HCT116 (cell line): ENCODE data around the gene CDH23. TPM values are rescaled to one million over a fixed set of nuclear protein-coding genes. Genes with fewer than 3 reads are reported as not detected.

Experiments
- ATAC-seq: fragments of 200-7000 bp; cut with Tn5 transposase; 2 replicates; pipeline ENCODE4 v1.9.1; 2020; ENCODE audit warnings: mild to moderate bottlenecking, moderate library complexity
- BruUV-seq: library from RNA; stranded (reverse); fragments of 400-500 nt; replicated peaks from 2 replicates; lab custom pipeline; 2021; lab: Mats Ljungman, UMichigan
- CTCF ChIA-PET: fragments of 300-600 bp; sonication (Branson Sonifier 250); formaldehyde crosslinking; loops from one replicate; lab custom pipeline; 2021; ENCODE audit warnings: antibody characterized with exemption; lab: Charles Lee
- POLR2A ChIA-PET: fragments of 300-600, 350-600 bp; sonication (Branson Sonifier 250); formaldehyde crosslinking; loops from one replicate; lab custom pipeline; 2021; ENCODE audit warnings: antibody characterized with exemption; lab: Charles Lee
- RAD21 ChIA-PET, 2 experiments: fragments of 300-600 bp; sonication (Branson Sonifier 250); formaldehyde crosslinking; loops; one replicate each; lab custom pipeline; 2023; ENCODE audit warnings: low total read pairs in 2 of 2; ENCODE audit not compliant: uncharacterized antibody in 2 of 2, unreplicated experiment in 2 of 2, low non-redundant PET in 1 of 2; lab: Charles Lee
- DNase-seq: peaks from one replicate; pipeline ENCODE4 v3.0.0-alpha.2; 2010; ENCODE audit warnings: low read depth, low spot score
- H2AFZ ChIP-seq: fragments of 200-600 bp; shearing (Covaris generic), sonication (generic); 2 replicates; pipeline ENCODE4 v1.6.1; 2017; ENCODE audit warnings: low read depth, mixed run types, mixed read lengths, antibody characterized with exemption, low read length; ENCODE audit not compliant: poor library complexity, severe bottlenecking
- H3K27ac ChIP-seq: 2 replicates; pipeline ENCODE4 v1.5.1; 2012; ENCODE audit warnings: low read depth, low read length
- H3K27me3 ChIP-seq: fragments of 200-600 bp; sonication (generic); 2 replicates; pipeline ENCODE4 v1.6.1; 2016; ENCODE audit warnings: mixed run types, low read length, mixed read lengths; ENCODE audit not compliant: insufficient read depth
- H3K36me3 ChIP-seq, 2 experiments: fragments of 200-500 bp in 1 of 2; fragments of 200-600 bp in 1 of 2; sonication (Bioruptor generic) in 1 of 2; sonication (generic) in 1 of 2; 2 replicates each; pipeline versions ENCODE4 v1.5.1 to v1.6.1; 2014 to 2016; ENCODE audit warnings: low read length in 2 of 2, inconsistent platforms in 1 of 2, mixed read lengths in 1 of 2, mixed run types in 1 of 2; ENCODE audit not compliant: insufficient read depth in 2 of 2, control insufficient read depth in 1 of 2
- H3K4me1 ChIP-seq, 2 experiments: fragments of 200-600 bp in 1 of 2; sonication (generic) in 1 of 2; 2 replicates each; pipeline versions ENCODE4 v1.5.1 to v1.6.1; 2012 to 2017; ENCODE audit warnings: low read length in 2 of 2, inconsistent platforms in 1 of 2, mild to moderate bottlenecking in 1 of 2, mixed read lengths in 1 of 2, mixed run types in 1 of 2, moderate library complexity in 1 of 2; ENCODE audit not compliant: insufficient read depth in 2 of 2, control insufficient read depth in 1 of 2
- H3K4me2 ChIP-seq: fragments of 200-600 bp; sonication (generic); 2 replicates; pipeline ENCODE4 v1.6.1; 2017; ENCODE audit warnings: mixed run types, low read length, mixed read lengths
- H3K4me3 ChIP-seq, 2 experiments: fragments of 200-600 bp in 1 of 2; sonication (generic) in 1 of 2; replicated peaks in 1 of 2; 2 replicates each; pipeline ENCODE4 v1.5.1; 2011 to 2016; ENCODE audit warnings: low read length in 2 of 2, control low read depth in 1 of 2, low read depth in 1 of 2, mild to moderate bottlenecking in 1 of 2, mixed read lengths in 1 of 2, mixed run types in 1 of 2
- H3K79me2 ChIP-seq: fragments of 200-600 bp; sonication (generic); 2 replicates; pipeline ENCODE4 v1.6.1; 2017; ENCODE audit warnings: mild to moderate bottlenecking, mixed run types, low read length, moderate library complexity, mixed read lengths; ENCODE audit not compliant: insufficient read depth
- H3K9ac ChIP-seq: fragments of 200-600 bp; sonication (generic); 2 replicates; pipeline ENCODE4 v1.6.1; 2016; ENCODE audit warnings: low read length, mixed read lengths
- H3K9me2 ChIP-seq: fragments of 200-600 bp; sonication (generic), shearing (Covaris generic); 2 replicates; pipeline ENCODE4 v1.6.1; 2017; ENCODE audit warnings: mixed run types, mild to moderate bottlenecking, moderate library complexity; ENCODE audit not compliant: insufficient read depth
- H3K9me3 ChIP-seq, 2 experiments: fragments of 200-500 bp in 1 of 2; fragments of 200-600 bp in 1 of 2; sonication (Bioruptor generic) in 1 of 2; sonication (generic) in 1 of 2; 2 replicates each; pipeline ENCODE4 v1.6.1; 2014 to 2017; ENCODE audit warnings: low read length in 2 of 2, mixed read lengths in 2 of 2, inconsistent platforms in 1 of 2, low read depth in 1 of 2, mild to moderate bottlenecking in 1 of 2, mixed run types in 1 of 2, moderate library complexity in 1 of 2; ENCODE audit not compliant: control insufficient read depth in 1 of 2, insufficient read depth in 1 of 2
- H4K20me1 ChIP-seq: fragments of 200-600 bp; sonication (generic), shearing (Covaris generic); 2 replicates; pipeline ENCODE4 v1.6.1; 2017; ENCODE audit warnings: mixed run types, mild to moderate bottlenecking, moderate library complexity; ENCODE audit not compliant: insufficient read depth
- CBX3 ChIP-seq: IDR thresholded peaks from 2 replicates; pipeline ENCODE4 v1.6.1; 2012; ENCODE audit warnings: low read depth
- CEBPB ChIP-seq: IDR thresholded peaks from 2 replicates; pipeline ENCODE4 v1.6.1; 2012; ENCODE audit warnings: low read depth
- EGR1 ChIP-seq: IDR thresholded peaks from 2 replicates; pipeline ENCODE4 v1.6.1; 2012; ENCODE audit warnings: low read depth
- EZH2 ChIP-seq: fragments of 200-600 bp; sonication (generic); IDR thresholded peaks from 2 replicates; pipeline ENCODE4 v1.6.1; 2017; ENCODE audit warnings: antibody characterized with exemption, mixed run types
- EZH2phosphoT487 ChIP-seq: fragments of 200-600 bp; IDR thresholded peaks from 2 replicates; pipeline ENCODE4 v1.6.1; 2018; ENCODE audit warnings: antibody characterized with exemption, borderline replicate concordance
- FOSL1 ChIP-seq: IDR thresholded peaks from 2 replicates; pipeline ENCODE4 v1.6.1; 2012; ENCODE audit warnings: low read depth
- POLR2A ChIP-seq: IDR thresholded peaks from 2 replicates; pipeline ENCODE4 v1.7.0; 2011; ENCODE audit warnings: borderline replicate concordance; ENCODE audit not compliant: insufficient read depth, insufficient read length; ENCODE audit errors: extremely low read depth
- POLR2AphosphoS5 ChIP-seq: IDR thresholded peaks from 2 replicates; pipeline ENCODE4 v1.6.1; 2011; ENCODE audit warnings: mild to moderate bottlenecking, low read depth, low read length, moderate library complexity
- RAD21 ChIP-seq: IDR thresholded peaks from 2 replicates; pipeline ENCODE4 v1.6.1; 2012; ENCODE audit warnings: low read depth, mild to moderate bottlenecking
- SIN3A ChIP-seq: IDR thresholded peaks from 2 replicates; pipeline ENCODE4 v1.6.1; 2012; ENCODE audit warnings: low read depth
- SP1 ChIP-seq: IDR thresholded peaks from 2 replicates; pipeline ENCODE4 v1.6.1; 2012; ENCODE audit warnings: low read depth
- SRF ChIP-seq: IDR thresholded peaks from 2 replicates; pipeline ENCODE4 v1.6.1; 2012; ENCODE audit warnings: low read depth
- ZNF274 ChIP-seq: fragments of 200-500 bp; sonication (Bioruptor generic); IDR thresholded peaks from 2 replicates; pipeline ENCODE4 v1.6.1; 2014; ENCODE audit warnings: mild to moderate bottlenecking, low read depth, low read length, inconsistent platforms
- intact Hi-C: fragments of 100-400 bp; cut with micrococcal nuclease; formaldehyde crosslinking; loops from 2 replicates; pipeline ENCODE4 v1.10.0; 2022
- total RNA-seq: library from RNA; stranded (reverse); gene quantifications from one replicate; pipeline ENCODE4 v1.2.1, GENCODE V29; 2021; ENCODE audit not compliant: unreplicated experiment
- TF ChIP-seq, protein P1 (sequence below): IDR thresholded peaks from 2 replicates; pipeline ENCODE4 v1.6.1; 2012; ENCODE audit warnings: low read depth

CDH23 gene
- total RNA-seq, 1 experiment from 2014 or later: not detected

DNA sequence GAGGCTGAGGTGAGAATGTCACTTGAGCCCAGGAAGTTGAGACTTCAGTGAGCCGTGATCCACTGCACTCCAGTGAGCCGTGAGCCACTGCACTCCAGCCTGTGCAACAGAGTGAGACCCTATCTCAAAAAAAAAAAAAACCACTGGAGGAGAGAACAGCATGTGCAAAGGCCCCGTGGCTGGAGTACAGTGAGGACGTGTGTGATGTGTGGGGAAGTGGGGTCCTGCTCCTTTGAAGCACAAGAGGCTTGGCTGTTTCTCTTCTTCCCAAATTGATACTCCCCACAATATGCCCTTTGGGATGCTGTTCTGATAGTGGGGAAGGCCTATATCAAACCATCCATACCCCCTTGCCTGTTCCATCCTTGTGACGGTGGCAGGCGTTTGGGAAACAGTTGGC lies 254.7 kb downstream of the CDH23 start:
- POLR2A ChIA-PET: no interaction called here

DNA sequence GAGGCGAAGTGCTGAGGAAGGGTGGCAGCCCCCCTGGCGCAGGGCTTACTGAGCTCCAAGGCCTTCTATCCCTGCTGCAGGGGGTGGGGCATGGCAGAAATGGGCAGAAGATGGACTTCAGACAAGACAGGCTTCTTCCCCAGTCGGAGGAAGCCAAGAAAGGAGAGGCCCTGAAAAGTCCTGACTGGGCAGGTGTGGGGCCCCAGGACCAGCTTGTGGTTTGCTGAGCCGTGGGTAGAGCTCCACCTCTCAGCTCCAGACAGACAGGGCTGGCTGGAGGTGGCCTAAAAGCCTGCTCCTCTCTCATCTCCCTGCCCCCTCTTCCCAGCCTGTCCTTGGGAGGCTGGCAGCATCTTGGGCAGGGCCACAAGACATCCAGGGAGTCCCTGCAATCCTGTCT lies 255.2 kb downstream of the CDH23 start:
- Histone ChIP-seq H3K9ac (no peak overlapping the region), H3K4me2 (no peak overlapping the region), H3K9me3 (no peaks in the 10 kb centered on the region), H3K27me3 (no peaks in the 10 kb centered on the region)
- POLR2A ChIA-PET: no interaction called here
- BruUV-seq: no TSS peak
- intact Hi-C loops: no loop called here
- TF ChIP-seq CEBPB: no peak
- no peak for TF ChIP-seq SP1
- no peak for TF ChIP-seq SRF
- TF ChIP-seq, protein P1, sequence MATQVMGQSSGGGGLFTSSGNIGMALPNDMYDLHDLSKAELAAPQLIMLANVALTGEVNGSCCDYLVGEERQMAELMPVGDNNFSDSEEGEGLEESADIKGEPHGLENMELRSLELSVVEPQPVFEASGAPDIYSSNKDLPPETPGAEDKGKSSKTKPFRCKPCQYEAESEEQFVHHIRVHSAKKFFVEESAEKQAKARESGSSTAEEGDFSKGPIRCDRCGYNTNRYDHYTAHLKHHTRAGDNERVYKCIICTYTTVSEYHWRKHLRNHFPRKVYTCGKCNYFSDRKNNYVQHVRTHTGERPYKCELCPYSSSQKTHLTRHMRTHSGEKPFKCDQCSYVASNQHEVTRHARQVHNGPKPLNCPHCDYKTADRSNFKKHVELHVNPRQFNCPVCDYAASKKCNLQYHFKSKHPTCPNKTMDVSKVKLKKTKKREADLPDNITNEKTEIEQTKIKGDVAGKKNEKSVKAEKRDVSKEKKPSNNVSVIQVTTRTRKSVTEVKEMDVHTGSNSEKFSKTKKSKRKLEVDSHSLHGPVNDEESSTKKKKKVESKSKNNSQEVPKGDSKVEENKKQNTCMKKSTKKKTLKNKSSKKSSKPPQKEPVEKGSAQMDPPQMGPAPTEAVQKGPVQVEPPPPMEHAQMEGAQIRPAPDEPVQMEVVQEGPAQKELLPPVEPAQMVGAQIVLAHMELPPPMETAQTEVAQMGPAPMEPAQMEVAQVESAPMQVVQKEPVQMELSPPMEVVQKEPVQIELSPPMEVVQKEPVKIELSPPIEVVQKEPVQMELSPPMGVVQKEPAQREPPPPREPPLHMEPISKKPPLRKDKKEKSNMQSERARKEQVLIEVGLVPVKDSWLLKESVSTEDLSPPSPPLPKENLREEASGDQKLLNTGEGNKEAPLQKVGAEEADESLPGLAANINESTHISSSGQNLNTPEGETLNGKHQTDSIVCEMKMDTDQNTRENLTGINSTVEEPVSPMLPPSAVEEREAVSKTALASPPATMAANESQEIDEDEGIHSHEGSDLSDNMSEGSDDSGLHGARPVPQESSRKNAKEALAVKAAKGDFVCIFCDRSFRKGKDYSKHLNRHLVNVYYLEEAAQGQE: no peak
- TF ChIP-seq RAD21: no peak
- TF ChIP-seq POLR2A: no peak
- no peak for TF ChIP-seq POLR2AphosphoS5
- TF ChIP-seq EZH2: no peak
- no peak for TF ChIP-seq FOSL1
- TF ChIP-seq, all 23 proteins: peak for 0
- no peak for DNase-seq
- no peak overlapping the region for H3K27ac ChIP-seq
- CTCF ChIA-PET: no interaction called here
- no peaks in the 10 kb centered on the region for H4K20me1 ChIP-seq
- RAD21 ChIA-PET: no interaction called here
- no peaks in the 10 kb centered on the region for H3K79me2 ChIP-seq
- no peaks in the 10 kb centered on the region for H3K9me2 ChIP-seq
- H3K4me3 ChIP-seq: no peak overlapping the region
- ATAC-seq: no peak
- no peaks in the 10 kb centered on the region for H3K36me3 ChIP-seq
- no peak overlapping the region for H2AFZ ChIP-seq
- peaks cover 8 to 11% of the 10 kb centered on the region in 2 experiments; a peak in 3 of 4 replicates for H3K4me1 ChIP-seq

More for the DNA sequence above, 254.7 kb downstream of the CDH23 start:
- H3K9ac ChIP-seq: no peak overlapping the region
- no peaks in the 10 kb centered on the region for H3K9me2 ChIP-seq
- no peak overlapping the region for H2AFZ ChIP-seq
- no TSS peak for BruUV-seq
- no peaks in the 10 kb centered on the region for H3K9me3 ChIP-seq
- H3K36me3 ChIP-seq: no peaks in the 10 kb centered on the region
- no peaks in the 10 kb centered on the region for H3K79me2 ChIP-seq
- no peaks in the 10 kb centered on the region for H3K27me3 ChIP-seq
- H3K27ac ChIP-seq: no peak overlapping the region
- ATAC-seq (no peak), DNase-seq (no peak)
- TF ChIP-seq CBX3: no peak
- no peak for TF ChIP-seq EGR1
- no peak for TF ChIP-seq ZNF274
- TF ChIP-seq POLR2AphosphoS5: no peak
- TF ChIP-seq FOSL1: no peak
- no peak for TF ChIP-seq EZH2phosphoT487
- no peak for TF ChIP-seq CEBPB
- TF ChIP-seq SIN3A: no peak
- ChIA-PET CTCF (no interaction called here), RAD21 (no interaction called here)
- H3K4me2 ChIP-seq: no peak overlapping the region
- intact Hi-C loops: no loop called here
- no peaks in the 10 kb centered on the region for H4K20me1 ChIP-seq
- H3K4me3 ChIP-seq: no peak overlapping the region
- H3K4me1 ChIP-seq: peaks cover 8 to 11% of the 10 kb centered on the region in 2 experiments; a peak in 3 of 4 replicates
